ENCODE data around the gene LPAR3. TPM values are rescaled to one million over a fixed set of nuclear protein-coding genes. Genes with fewer than 3 reads are reported as not detected.
"Not testable (repeated sequence)": the region's sequence is repeated elsewhere in the genome, so short reads cannot be mapped to it uniquely, and the experiment has no call there.

LPAR3 gene
- polyA plus RNA-seq, 3 donors = not detected

DNA sequence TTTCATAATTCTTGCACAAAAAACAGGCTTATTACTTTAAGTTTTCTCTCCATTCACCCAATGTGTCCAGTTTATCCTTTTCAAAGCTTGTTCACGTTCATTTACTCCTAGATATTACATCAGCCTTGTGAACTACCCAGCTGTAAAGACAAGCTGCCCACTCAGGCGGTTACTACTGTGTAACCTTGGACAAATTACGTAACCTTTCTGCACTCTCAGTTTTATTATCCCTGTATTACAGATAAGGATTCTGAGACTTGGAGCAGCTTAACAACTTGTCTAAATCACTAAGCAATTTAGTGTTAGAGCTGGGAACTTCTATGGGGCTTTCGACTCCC lies 20.5 kb upstream of the LPAR3 start:
- Mint-ChIP-seq H3K27ac (no peak overlapping the region), H3K27me3 (ENCODE audit: low read depth in 3 of 3) (peaks cover 2 to 8% (median 5%) of the 10 kb centered on the region in 3 donors), H3K4me1 (peaks cover 18% of the 10 kb centered on the region), H3K36me3 (no peaks in the 10 kb centered on the region), H3K9me3 (no peaks in the 10 kb centered on the region), H3K4me3 (no peak overlapping the region)
- 0% methylated on average over 1 of the region's 4 CpGs for WGBS (ENCODE audit: insufficient coverage)
- Histone ChIP-seq H3K79me2 (ENCODE audit: insufficient read depth, low read length) (no peaks in the 10 kb centered on the region), H3K4me2 (replicated peaks; ENCODE audit: extremely low read depth, low read length, poor library complexity, severe bottlenecking) (no peak overlapping the region), H3K4me1 (ENCODE audit: control insufficient read depth in 1 of 2, insufficient read depth in 2 of 2, low read length in 2 of 2) (peaks cover 17% of the 10 kb centered on the region in 2 donors), H3K36me3 (replicated peaks in 1 of 2; ENCODE audit: control insufficient read depth in 1 of 2, insufficient read depth in 2 of 2, low read length in 2 of 2) (no peaks in the 10 kb centered on the region), H3K9ac (ENCODE audit: insufficient read depth, low read length, poor library complexity, severe bottlenecking) (no peak overlapping the region), H4K20me1 (ENCODE audit: insufficient read depth, low read length) (no peaks in the 10 kb centered on the region), H3K9me3 (replicated peaks in 1 of 2; ENCODE audit: control insufficient read depth in 1 of 2, insufficient read depth in 1 of 2, low read length in 2 of 2) (no peaks in the 10 kb centered on the region), H3K27me3 (ENCODE audit: control insufficient read depth in 2 of 2, insufficient read depth in 2 of 2, low read length in 2 of 2) (no peaks in the 10 kb centered on the region), H3K27ac (ENCODE audit: low read depth in 1 of 2, low read length in 2 of 2) (no peak overlapping the region), H3K4me3 (replicated peaks in 1 of 3; ENCODE audit: low read depth in 2 of 3, low read length in 3 of 3) (no peak overlapping the region), H2AFZ (ENCODE audit: insufficient read depth, low read depth, low read length, poor library complexity, severe bottlenecking) (no peak overlapping the region)
- DNase-seq = peak in 2 of 3 donors; percentile 21 to 44
- TF ChIP-seq, protein P1, sequence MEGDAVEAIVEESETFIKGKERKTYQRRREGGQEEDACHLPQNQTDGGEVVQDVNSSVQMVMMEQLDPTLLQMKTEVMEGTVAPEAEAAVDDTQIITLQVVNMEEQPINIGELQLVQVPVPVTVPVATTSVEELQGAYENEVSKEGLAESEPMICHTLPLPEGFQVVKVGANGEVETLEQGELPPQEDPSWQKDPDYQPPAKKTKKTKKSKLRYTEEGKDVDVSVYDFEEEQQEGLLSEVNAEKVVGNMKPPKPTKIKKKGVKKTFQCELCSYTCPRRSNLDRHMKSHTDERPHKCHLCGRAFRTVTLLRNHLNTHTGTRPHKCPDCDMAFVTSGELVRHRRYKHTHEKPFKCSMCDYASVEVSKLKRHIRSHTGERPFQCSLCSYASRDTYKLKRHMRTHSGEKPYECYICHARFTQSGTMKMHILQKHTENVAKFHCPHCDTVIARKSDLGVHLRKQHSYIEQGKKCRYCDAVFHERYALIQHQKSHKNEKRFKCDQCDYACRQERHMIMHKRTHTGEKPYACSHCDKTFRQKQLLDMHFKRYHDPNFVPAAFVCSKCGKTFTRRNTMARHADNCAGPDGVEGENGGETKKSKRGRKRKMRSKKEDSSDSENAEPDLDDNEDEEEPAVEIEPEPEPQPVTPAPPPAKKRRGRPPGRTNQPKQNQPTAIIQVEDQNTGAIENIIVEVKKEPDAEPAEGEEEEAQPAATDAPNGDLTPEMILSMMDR (IDR thresholded peaks at IDR 0.05) = no peak
- intact Hi-C loops (cut with micrococcal nuclease) = no loop called here

DNA sequence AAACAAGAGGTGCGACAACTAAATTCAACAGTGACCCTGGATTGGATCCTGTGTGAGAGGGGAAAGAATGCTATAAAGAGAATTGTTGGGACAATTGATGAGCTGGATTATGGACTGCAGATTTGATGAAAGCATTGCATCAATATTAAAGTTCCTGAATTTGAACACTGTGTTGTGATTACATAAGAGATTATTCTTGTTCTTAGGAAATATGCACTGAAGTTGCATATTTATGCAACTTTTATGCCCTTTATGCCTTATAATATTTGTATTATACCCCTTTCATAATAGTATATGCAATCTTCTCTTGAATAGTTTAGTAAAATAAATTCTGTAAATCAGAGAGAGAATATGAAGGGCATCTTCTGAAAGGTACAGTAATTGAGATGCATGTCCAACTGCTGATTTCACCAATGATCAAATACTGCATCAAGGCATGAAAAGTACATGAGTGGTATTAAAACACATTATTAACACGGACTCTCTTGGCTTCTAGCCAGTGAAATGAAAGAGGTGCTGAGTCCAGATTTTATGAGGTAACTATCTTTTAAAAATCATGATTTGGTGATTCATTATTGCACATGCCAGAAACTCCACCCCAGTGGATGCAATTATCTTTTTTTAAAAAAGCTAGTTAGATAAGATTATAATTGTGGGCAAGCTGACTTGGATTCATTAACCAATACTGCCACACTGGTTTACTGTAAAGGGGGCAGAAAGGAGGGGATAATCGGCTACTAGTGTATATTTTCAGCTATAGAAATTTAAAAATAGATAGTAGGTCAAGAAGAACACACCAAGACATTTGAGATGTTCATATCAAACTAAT lies 19.9 kb upstream of the LPAR3 start:
- no peak overlapping the region for H3K9ac ChIP-seq (ENCODE audit: insufficient read depth, low read length, poor library complexity, severe bottlenecking)
- H4K20me1 ChIP-seq (ENCODE audit: insufficient read depth, low read length) = no peaks in the 10 kb centered on the region
- no peak overlapping the region for H3K4me2 ChIP-seq (replicated peaks; ENCODE audit: extremely low read depth, low read length, poor library complexity, severe bottlenecking)
- Mint-ChIP-seq H3K4me1 (peaks cover 18% of the 10 kb centered on the region), H3K27ac (peak overlapping the region in 2 of 7 donors; percentile 46 to 60), H3K9me3 (no peaks in the 10 kb centered on the region), H3K4me3 (no peak overlapping the region), H3K36me3 (no peaks in the 10 kb centered on the region), H3K27me3 (ENCODE audit: low read depth in 3 of 3) (peaks cover 2 to 8% (median 2%) of the 10 kb centered on the region in 3 donors)
- peaks cover 17% of the 10 kb centered on the region in 2 donors for H3K4me1 ChIP-seq (ENCODE audit: control insufficient read depth in 1 of 2, insufficient read depth in 2 of 2, low read length in 2 of 2)
- 100% methylated on average over 1 of the region's 3 CpGs for WGBS (ENCODE audit: insufficient coverage)
- peak in 2 of 3 donors; percentile 30 to 40 for DNase-seq
- no peaks in the 10 kb centered on the region for H3K9me3 ChIP-seq (replicated peaks in 1 of 2; ENCODE audit: control insufficient read depth in 1 of 2, insufficient read depth in 1 of 2, low read length in 2 of 2)
- no peaks in the 10 kb centered on the region for H3K79me2 ChIP-seq (ENCODE audit: insufficient read depth, low read length)
- TF ChIP-seq, protein P1 (IDR thresholded peaks at IDR 0.05) = no peak
- intact Hi-C loops (cut with micrococcal nuclease) = no loop called here
- no peak overlapping the region for H3K27ac ChIP-seq (ENCODE audit: low read depth in 1 of 2, low read length in 2 of 2)
- no peak overlapping the region for H3K4me3 ChIP-seq (replicated peaks in 1 of 3; ENCODE audit: low read depth in 2 of 3, low read length in 3 of 3)
- no peak overlapping the region for H2AFZ ChIP-seq (ENCODE audit: insufficient read depth, low read depth, low read length, poor library complexity, severe bottlenecking)
- H3K36me3 ChIP-seq (replicated peaks in 1 of 2; ENCODE audit: control insufficient read depth in 1 of 2, insufficient read depth in 2 of 2, low read length in 2 of 2) = no peaks in the 10 kb centered on the region
- H3K27me3 ChIP-seq (ENCODE audit: control insufficient read depth in 2 of 2, insufficient read depth in 2 of 2, low read length in 2 of 2) = no peaks in the 10 kb centered on the region

DNA sequence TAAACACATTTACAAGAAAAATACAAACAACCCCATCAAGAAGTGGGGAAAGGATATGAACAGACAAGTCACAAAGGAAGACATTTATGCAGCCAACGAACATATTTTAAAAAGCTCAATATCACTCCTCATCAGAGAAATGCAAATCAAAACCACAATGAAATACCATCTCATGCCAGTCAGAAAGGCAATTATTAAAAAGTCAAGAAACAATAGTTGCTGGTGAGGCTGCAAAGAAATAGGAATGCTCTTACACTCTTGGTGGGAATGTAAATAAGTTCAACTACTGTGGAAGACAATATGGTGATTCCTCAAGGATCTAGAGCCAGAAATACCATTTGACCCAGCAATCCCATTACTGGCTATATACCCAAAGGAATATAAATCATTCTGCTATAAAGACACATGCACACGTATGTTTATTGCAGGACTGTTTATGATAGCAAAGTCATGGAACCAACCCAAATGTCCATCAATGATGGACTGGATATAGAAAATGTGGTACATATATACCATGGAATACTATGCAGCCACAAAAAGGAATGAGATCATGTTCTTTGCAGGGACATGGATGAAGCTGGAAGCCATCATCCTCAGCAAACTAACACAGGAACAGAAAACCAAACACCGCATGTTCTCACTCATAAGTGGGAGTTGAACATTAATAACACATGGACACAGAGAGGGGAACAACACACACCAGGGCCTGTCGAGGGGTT lies 15.9 kb upstream of the LPAR3 start:
- H3K9ac ChIP-seq (ENCODE audit: insufficient read depth, low read length, poor library complexity, severe bottlenecking); H3K27me3 Mint-ChIP-seq (ENCODE audit: low read depth in 3 of 3); H3K27ac ChIP-seq (ENCODE audit: low read depth in 1 of 2, low read length in 2 of 2); H2AFZ ChIP-seq (ENCODE audit: insufficient read depth, low read depth, low read length, poor library complexity, severe bottlenecking); H3K4me2 ChIP-seq (replicated peaks; ENCODE audit: extremely low read depth, low read length, poor library complexity, severe bottlenecking); H3K4me3 ChIP-seq (replicated peaks in 1 of 3; ENCODE audit: low read depth in 2 of 3, low read length in 3 of 3); H3K36me3 Mint-ChIP-seq; H4K20me1 ChIP-seq (ENCODE audit: insufficient read depth, low read length); DNase-seq; H3K9me3 ChIP-seq (replicated peaks in 1 of 2; ENCODE audit: control insufficient read depth in 1 of 2, insufficient read depth in 1 of 2, low read length in 2 of 2); H3K79me2 ChIP-seq (ENCODE audit: insufficient read depth, low read length); intact Hi-C loops (cut with micrococcal nuclease); H3K27ac Mint-ChIP-seq; H3K36me3 ChIP-seq (replicated peaks in 1 of 2; ENCODE audit: control insufficient read depth in 1 of 2, insufficient read depth in 2 of 2, low read length in 2 of 2); H3K4me3 Mint-ChIP-seq; H3K27me3 ChIP-seq (ENCODE audit: control insufficient read depth in 2 of 2, insufficient read depth in 2 of 2, low read length in 2 of 2); H3K9me3 Mint-ChIP-seq: not testable (repeated sequence)
- peaks cover 16% of the 10 kb centered on the region in 2 donors for H3K4me1 ChIP-seq (ENCODE audit: control insufficient read depth in 1 of 2, insufficient read depth in 2 of 2, low read length in 2 of 2)
- no CpG with 5 or more reads among the region's 4 CpGs for WGBS (ENCODE audit: insufficient coverage)
- peaks cover 18% of the 10 kb centered on the region for H3K4me1 Mint-ChIP-seq

All from CD14-positive monocyte (primary cell).